Measurements from ENCODE around the gene MED9. TPM values are rescaled to one million over a fixed set of nuclear protein-coding genes. Genes with fewer than 3 reads are reported as not detected.

Gene MED9
- total RNA-seq, 2 donors from 2014 or later: 18.4 to 20.5 TPM

- peaks cover 4% of the 10 kb centered on the region for H3K9me3 ChIP-seq (ENCODE audit: control insufficient read depth, low read length)
- no peak for DNase-seq
- no peaks in the 10 kb centered on the region for H3K27me3 ChIP-seq (ENCODE audit: control insufficient read depth, insufficient read depth, low read length, poor library complexity, severe bottlenecking)
- Mint-ChIP-seq H3K9me3 (peaks cover 5% of the 10 kb centered on the region), H3K27ac (no peak overlapping the region), H3K36me3 (ENCODE audit: low read depth) (peaks cover 32% of the 10 kb centered on the region), H3K4me1 (peaks cover 7% of the 10 kb centered on the region), H3K4me3 (no peak overlapping the region), H3K27me3 (ENCODE audit: insufficient read depth) (no peaks in the 10 kb centered on the region)
- TF ChIP-seq CTCF (conservative IDR thresholded peaks at IDR 0.05): no peak
- H3K4me3 ChIP-seq (ENCODE audit: low read length): no peak overlapping the region
- H3K36me3 ChIP-seq (ENCODE audit: control insufficient read depth, insufficient read depth, low read length): peaks cover 40% of the 10 kb centered on the region
- no peaks in the 10 kb centered on the region for H3K4me1 ChIP-seq (ENCODE audit: control insufficient read depth, insufficient read depth, low read length)
- no peak overlapping the region for H3K9ac ChIP-seq (ENCODE audit: extremely low read depth, low read length, poor library complexity, severe bottlenecking)
- 95 to 98% methylated on average over 5 to 6 of the region's 6 CpGs for WGBS, 2 experiments (ENCODE audit: insufficient coverage in 1 of 2, insufficient read length in 1 of 2)
- H3K27ac ChIP-seq (ENCODE audit: low read depth, low read length): no peak overlapping the region
These were observed 3.9 kb downstream of the MED9 start for GRCh38 chr17:17480593-17481148.

GRCh38 chr17:17481860-17482259 is 5.1 kb downstream of the MED9 start:
- no peak for DNase-seq
- Histone ChIP-seq H3K36me3 (ENCODE audit: control insufficient read depth, insufficient read depth, low read length) (peaks cover 43% of the 10 kb centered on the region), H3K9ac (ENCODE audit: extremely low read depth, low read length, poor library complexity, severe bottlenecking) (no peak overlapping the region), H3K27me3 (ENCODE audit: control insufficient read depth, insufficient read depth, low read length, poor library complexity, severe bottlenecking) (no peaks in the 10 kb centered on the region), H3K27ac (ENCODE audit: low read depth, low read length) (no peak overlapping the region), H3K4me3 (ENCODE audit: low read length) (no peak overlapping the region), H3K9me3 (ENCODE audit: control insufficient read depth, low read length) (peaks cover 6% of the 10 kb centered on the region), H3K4me1 (ENCODE audit: control insufficient read depth, insufficient read depth, low read length) (no peaks in the 10 kb centered on the region)
- H3K36me3 Mint-ChIP-seq (ENCODE audit: low read depth): peaks cover 41% of the 10 kb centered on the region
- no peak for TF ChIP-seq CTCF (conservative IDR thresholded peaks at IDR 0.05)
- H3K27ac Mint-ChIP-seq: no peak overlapping the region
- H3K9me3 Mint-ChIP-seq: peaks cover 7% of the 10 kb centered on the region
- peaks cover 7% of the 10 kb centered on the region for H3K4me1 Mint-ChIP-seq
- no peaks in the 10 kb centered on the region for H3K27me3 Mint-ChIP-seq (ENCODE audit: insufficient read depth)
- WGBS, 2 experiments (ENCODE audit: insufficient coverage in 1 of 2, insufficient read length in 1 of 2): 94 to 100% methylated on average over 3 to 5 of the region's 5 CpGs
- H3K4me3 Mint-ChIP-seq: no peak overlapping the region

- no peak for TF ChIP-seq CTCF (conservative IDR thresholded peaks at IDR 0.05)
- Mint-ChIP-seq H3K27me3 (ENCODE audit: insufficient read depth) (no peaks in the 10 kb centered on the region), H3K9me3 (peaks cover 7% of the 10 kb centered on the region), H3K4me3 (no peak overlapping the region), H3K36me3 (ENCODE audit: low read depth) (peaks cover 61% of the 10 kb centered on the region), H3K4me1 (no peaks in the 10 kb centered on the region), H3K27ac (no peak overlapping the region)
- no peaks in the 10 kb centered on the region for H3K4me1 ChIP-seq (ENCODE audit: control insufficient read depth, insufficient read depth, low read length)
- no peak overlapping the region for H3K27ac ChIP-seq (ENCODE audit: low read depth, low read length)
- H3K36me3 ChIP-seq (ENCODE audit: control insufficient read depth, insufficient read depth, low read length): peaks cover 48% of the 10 kb centered on the region
- no peaks in the 10 kb centered on the region for H3K27me3 ChIP-seq (ENCODE audit: control insufficient read depth, insufficient read depth, low read length, poor library complexity, severe bottlenecking)
- 81 to 87% methylated on average over 3 to 12 of the region's 12 CpGs for WGBS, 2 experiments (ENCODE audit: insufficient coverage in 1 of 2, insufficient read length in 1 of 2)
- peaks cover 6% of the 10 kb centered on the region for H3K9me3 ChIP-seq (ENCODE audit: control insufficient read depth, low read length)
- no peak overlapping the region for H3K4me3 ChIP-seq (ENCODE audit: low read length)
- DNase-seq: no peak
- H3K9ac ChIP-seq (ENCODE audit: extremely low read depth, low read length, poor library complexity, severe bottlenecking): no peak overlapping the region
These were observed 7.7 kb downstream of the MED9 start for GRCh38 chr17:17484451-17484899.
